Body of pancreas (tissue), 4 donors: ENCODE measurements around the gene C16orf78. TPM values are rescaled to one million over a fixed set of nuclear protein-coding genes. Genes with fewer than 3 reads are reported as not detected.

Experiments
- ATAC-seq: fragments of 150-250 bp; one replicate; pipeline ENCODE4 v1.9.1; 2016
- DNase-seq, 4 donors: peaks; one replicate each; pipeline ENCODE4 v3.0.0-alpha.2; 2019
- H3K27ac ChIP-seq, 4 donors: fragments of 200-600 bp; sonication (generic); 1 replicate in 3 of 4; 2 replicates in 1 of 4; pipeline versions ENCODE4 v1.5.1 to v1.6.1; 2016 to 2019; ENCODE audit warnings: mild to moderate bottlenecking in 1 of 4, mixed read lengths in 1 of 4, moderate library complexity in 1 of 4
- H3K27me3 ChIP-seq, 2 donors: fragments of 200-600 bp; sonication (generic); one replicate each; pipeline ENCODE4 v1.6.0; 2016; ENCODE audit warnings: mild to moderate bottlenecking in 1 of 2
- H3K36me3 ChIP-seq, 2 donors: fragments of 200-600 bp; sonication (generic); replicated peaks in 1 of 2; 2 replicates each; pipeline ENCODE4 v1.5.1; 2016; ENCODE audit warnings: low read depth in 2 of 2; ENCODE audit not compliant: insufficient read depth in 1 of 2
- H3K4me1 ChIP-seq: fragments of 200-600 bp; sonication (generic); one replicate; pipeline ENCODE4 v1.6.0; 2016
- H3K4me3 ChIP-seq, 2 donors: fragments of 200-600 bp; sonication (generic); 1 replicate in 1 of 2; 2 replicates in 1 of 2; pipeline ENCODE4 v1.5.1; 2016 to 2019
- H3K9me3 ChIP-seq, 3 donors: fragments of 200-600 bp; sonication (generic); 1 replicate in 2 of 3; 2 replicates in 1 of 3; pipeline ENCODE4 v1.5.1; 2016
- POLR2A ChIP-seq, 3 donors: fragments of 450-650 bp; IDR thresholded peaks; one replicate each; pipeline ENCODE4 v1.6.1; 2016; ENCODE audit warnings: antibody characterized with exemption in 3 of 3, mild to moderate bottlenecking in 2 of 3
- WGBS, 2 donors: methylation state at CpG; one replicate each; pipeline ENCODE4 v1.1.5; 2017; 5-methylcytosine and 5-hydroxymethylcytosine counted together
- intact Hi-C: fragments of 100-400 bp; cut with DNase I; formaldehyde crosslinking; loops from one replicate; pipeline ENCODE4 v1.15.1; 2023
- total RNA-seq, 2 donors: library from RNA; depleted of rRNA; stranded (reverse); fragments of >200 nt; gene quantifications; one replicate each; pipeline ENCODE4 v1.1.0, GENCODE V29; 2016
- TF ChIP-seq, protein P1 (sequence below), 7 experiments: fragments of 450-650 bp in 4 of 7; fragments of 200-600 bp in 3 of 7; sonication (generic) in 3 of 7; IDR thresholded peaks; one replicate each; pipeline ENCODE4 v1.5.1; 2016 to 2019; ENCODE audit warnings: antibody characterized with exemption in 7 of 7

C16orf78 gene
- total RNA-seq, 2 donors from 2014 or later, result not detected

DNA sequence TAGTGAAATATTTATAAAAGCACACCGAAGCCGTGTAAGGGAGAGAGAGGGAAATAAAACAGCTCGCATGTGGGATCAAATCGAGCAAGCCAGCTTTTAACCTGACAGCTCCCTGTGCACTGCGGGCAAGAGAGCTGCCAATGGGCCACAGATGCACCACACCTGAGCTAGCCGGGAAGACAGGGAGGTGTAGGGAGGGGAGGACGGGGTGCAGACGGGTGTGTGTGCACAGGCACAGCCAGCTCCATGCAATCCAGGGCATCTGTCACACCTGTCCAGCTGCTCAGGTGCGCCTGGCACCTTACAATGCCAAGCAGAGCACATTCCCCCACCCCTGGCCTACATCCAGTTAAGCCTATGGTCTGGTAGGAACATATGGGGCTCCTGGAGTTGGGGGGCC, 70.0 kb downstream of the C16orf78 start:
- Histone ChIP-seq H3K9me3 (no peaks in the 10 kb centered on the region), H3K27ac (no peak overlapping the region), H3K27me3 (no peaks in the 10 kb centered on the region), H3K36me3 (no peaks in the 10 kb centered on the region), H3K4me3 (no peak overlapping the region), H3K4me1 (no peaks in the 10 kb centered on the region)
- ATAC-seq, result no peak
- TF ChIP-seq, protein P1, sequence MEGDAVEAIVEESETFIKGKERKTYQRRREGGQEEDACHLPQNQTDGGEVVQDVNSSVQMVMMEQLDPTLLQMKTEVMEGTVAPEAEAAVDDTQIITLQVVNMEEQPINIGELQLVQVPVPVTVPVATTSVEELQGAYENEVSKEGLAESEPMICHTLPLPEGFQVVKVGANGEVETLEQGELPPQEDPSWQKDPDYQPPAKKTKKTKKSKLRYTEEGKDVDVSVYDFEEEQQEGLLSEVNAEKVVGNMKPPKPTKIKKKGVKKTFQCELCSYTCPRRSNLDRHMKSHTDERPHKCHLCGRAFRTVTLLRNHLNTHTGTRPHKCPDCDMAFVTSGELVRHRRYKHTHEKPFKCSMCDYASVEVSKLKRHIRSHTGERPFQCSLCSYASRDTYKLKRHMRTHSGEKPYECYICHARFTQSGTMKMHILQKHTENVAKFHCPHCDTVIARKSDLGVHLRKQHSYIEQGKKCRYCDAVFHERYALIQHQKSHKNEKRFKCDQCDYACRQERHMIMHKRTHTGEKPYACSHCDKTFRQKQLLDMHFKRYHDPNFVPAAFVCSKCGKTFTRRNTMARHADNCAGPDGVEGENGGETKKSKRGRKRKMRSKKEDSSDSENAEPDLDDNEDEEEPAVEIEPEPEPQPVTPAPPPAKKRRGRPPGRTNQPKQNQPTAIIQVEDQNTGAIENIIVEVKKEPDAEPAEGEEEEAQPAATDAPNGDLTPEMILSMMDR (IDR thresholded peaks at IDR 0.05), result no peak
- no peak for TF ChIP-seq POLR2A (IDR thresholded peaks at IDR 0.05)
- intact Hi-C loops, result no loop called here
- no peak for DNase-seq
- 65 to 75% methylated on average over 9 of the region's 9 CpGs for WGBS, 2 donors

DNA sequence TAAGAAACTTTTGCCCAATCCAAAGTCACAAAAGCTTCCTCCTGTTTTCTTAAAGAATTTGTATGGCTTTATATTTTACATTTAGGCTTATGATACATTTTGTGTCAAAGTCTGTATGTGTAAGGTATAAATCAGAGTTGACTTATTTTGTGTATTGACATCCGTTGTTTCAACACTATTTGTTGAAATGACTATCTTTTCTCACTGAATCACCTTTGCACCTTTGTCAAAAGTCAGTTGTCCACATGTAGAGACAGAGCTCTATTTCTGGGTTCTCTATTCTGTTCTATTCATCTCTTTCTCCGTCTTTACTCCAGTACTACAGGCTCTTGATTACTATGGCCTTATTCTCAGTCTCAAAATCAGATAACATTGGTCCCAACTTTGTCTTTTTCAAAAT, 73.2 kb downstream of the C16orf78 start:
- H3K4me3 ChIP-seq, result no peak overlapping the region
- intact Hi-C loops, result no loop called here
- DNase-seq (no peak), ATAC-seq (no peak)
- H3K27ac ChIP-seq, result no peak overlapping the region
- no peaks in the 10 kb centered on the region for H3K9me3 ChIP-seq
- no peaks in the 10 kb centered on the region for H3K27me3 ChIP-seq
- H3K36me3 ChIP-seq, result no peaks in the 10 kb centered on the region
- TF ChIP-seq, protein P1 (IDR thresholded peaks at IDR 0.05), result no peak
- no peak for TF ChIP-seq POLR2A (IDR thresholded peaks at IDR 0.05)
- H3K4me1 ChIP-seq, result no peaks in the 10 kb centered on the region
- 73 to 83% methylated on average over 2 of the region's 2 CpGs for WGBS, 2 donors

Other genes starting within 250 kb of the C16orf78 start
- under 1 TPM in 1 of 2 donors, not detected in 1; 0.26 TPM for gene CBLN1, start 92.0 kb upstream of the C16orf78 start, total RNA-seq